HG03175 (cell line): Measurements from ENCODE around the gene REV3L.
"Not testable (repeated sequence)": the region's sequence is repeated elsewhere in the genome, so short reads cannot be mapped to it uniquely, and the experiment has no call there.

Experiments used
- ATAC-seq: cut with Tn5 transposase; IDR thresholded peaks from one replicate; pipeline ENCODE4 v1.9.1; 2021; ENCODE audit warnings: mild to moderate bottlenecking, moderate library complexity; ENCODE audit not compliant: unreplicated experiment

Gene REV3L

DNA sequence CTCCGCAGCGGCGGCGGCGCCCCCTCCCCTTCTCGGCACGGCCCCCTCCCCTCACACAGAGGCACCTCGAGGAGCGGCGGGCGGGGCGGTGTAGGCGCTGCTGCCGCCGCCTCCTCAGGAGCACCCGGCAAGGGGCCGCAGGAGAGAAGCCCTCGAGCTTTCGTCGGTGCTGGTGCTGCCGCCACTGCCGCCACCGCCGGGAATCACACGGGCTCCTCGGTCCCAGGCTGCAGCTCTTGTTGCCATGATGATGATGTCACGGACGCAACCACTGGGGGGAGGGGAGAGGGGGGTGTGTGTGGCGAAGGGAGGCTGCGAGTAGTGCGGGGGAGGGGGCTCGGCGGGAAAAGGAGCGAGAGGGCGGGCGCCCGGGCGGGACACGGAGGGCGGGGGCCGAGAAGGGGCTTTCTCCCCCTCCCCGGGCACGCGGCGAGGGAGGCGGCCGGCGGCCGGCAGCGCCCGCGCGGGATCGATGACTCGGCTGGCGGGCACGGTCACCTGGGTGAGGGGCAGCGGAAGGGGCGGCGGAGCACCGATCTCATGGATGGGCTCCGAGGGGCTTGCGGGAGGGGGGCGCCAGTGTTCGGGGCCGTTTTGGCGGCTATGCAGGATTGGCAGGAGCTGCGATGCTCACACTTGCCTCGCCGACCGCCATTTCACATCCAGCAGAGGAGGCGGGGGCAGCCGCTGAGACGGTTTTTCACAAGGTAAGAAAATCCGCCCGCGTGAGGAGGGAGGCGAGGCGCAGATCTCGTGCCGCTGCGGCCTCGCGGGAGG lies at the start of gene REV3L:
TSS of gene REV3L (minus strand) at position 260 of the 777 bp plus-strand sequence. CDS start 330 bp downstream, outside the sequence.
- ATAC-seq: peak; percentile 35

DNA sequence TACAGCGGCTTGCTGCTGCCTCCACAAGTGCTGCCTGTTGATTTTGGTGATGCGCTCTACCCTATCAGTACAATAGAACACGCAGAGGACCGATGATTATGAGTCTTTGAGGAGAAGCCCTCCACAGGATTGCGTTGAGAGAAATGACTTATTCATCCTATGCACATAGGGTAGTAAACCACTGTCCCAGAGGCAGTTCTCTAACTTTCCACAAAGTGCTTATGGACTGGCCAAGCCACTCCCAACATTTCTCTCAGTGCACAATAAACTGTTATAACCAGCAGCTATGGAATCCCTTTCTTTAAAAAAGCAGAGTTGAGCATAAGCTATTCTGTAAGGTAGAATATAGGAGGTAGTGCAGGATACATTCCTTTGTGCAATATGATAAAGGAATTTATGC lies 48.2 kb upstream of the REV3L start:
- ATAC-seq: no peak

DNA sequence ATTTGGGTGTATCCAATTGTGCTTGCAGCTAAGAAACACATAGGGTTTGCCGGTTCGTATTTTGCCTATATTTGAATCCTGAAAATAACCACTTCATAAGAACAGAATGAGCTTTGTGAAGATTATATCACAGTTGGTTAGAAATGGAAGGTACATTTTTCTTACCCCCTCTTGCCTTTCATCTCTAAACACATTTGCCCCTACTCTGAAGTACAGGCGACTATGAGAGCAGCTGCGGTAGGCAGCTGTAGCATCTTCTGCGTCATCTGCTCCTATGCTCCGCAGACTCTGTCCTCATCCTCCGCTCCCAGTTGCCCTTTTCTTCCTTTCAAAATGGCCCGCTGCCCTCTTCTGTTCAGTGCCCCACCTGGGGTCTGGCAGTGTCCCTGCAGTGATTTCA lies 47.6 kb upstream of the REV3L start:
- no peak for ATAC-seq

- ATAC-seq: no peak
These were observed 47.2 kb upstream of the REV3L start for GRCh38 chr6:111530218-111530617.

GRCh38 chr6:111527367-111527766 lies 44.3 kb upstream of the REV3L start:
- no peak for ATAC-seq

GRCh38 chr6:111524735-111525134 lies 41.7 kb upstream of the REV3L start:
- no peak for ATAC-seq

DNA sequence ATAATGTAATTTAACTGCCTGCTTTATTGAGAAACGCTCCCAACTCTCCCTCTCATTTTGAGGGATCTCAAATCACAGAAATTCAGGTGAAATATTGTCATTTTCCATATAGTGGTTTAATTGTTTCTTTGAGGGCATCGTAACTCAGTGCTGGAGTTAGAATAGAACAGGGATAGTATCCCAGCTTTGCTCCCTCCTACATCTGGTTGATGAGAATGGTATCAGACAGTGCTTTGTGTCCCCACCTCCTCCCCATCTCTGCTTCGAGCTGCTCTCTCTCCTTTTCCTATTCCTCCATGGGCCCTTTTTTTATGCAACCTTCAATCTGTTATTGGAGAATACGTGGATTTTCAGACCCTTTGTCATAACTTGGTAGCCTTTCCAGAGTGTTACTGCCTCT lies 41.2 kb upstream of the REV3L start:
- ATAC-seq: no peak

- no peak for ATAC-seq
These were observed 40.6 kb upstream of the REV3L start for GRCh38 chr6:111523484-111524167.

GRCh38 chr6:111522393-111523020 lies 39.5 kb upstream of the REV3L start:
- ATAC-seq: no peak

DNA sequence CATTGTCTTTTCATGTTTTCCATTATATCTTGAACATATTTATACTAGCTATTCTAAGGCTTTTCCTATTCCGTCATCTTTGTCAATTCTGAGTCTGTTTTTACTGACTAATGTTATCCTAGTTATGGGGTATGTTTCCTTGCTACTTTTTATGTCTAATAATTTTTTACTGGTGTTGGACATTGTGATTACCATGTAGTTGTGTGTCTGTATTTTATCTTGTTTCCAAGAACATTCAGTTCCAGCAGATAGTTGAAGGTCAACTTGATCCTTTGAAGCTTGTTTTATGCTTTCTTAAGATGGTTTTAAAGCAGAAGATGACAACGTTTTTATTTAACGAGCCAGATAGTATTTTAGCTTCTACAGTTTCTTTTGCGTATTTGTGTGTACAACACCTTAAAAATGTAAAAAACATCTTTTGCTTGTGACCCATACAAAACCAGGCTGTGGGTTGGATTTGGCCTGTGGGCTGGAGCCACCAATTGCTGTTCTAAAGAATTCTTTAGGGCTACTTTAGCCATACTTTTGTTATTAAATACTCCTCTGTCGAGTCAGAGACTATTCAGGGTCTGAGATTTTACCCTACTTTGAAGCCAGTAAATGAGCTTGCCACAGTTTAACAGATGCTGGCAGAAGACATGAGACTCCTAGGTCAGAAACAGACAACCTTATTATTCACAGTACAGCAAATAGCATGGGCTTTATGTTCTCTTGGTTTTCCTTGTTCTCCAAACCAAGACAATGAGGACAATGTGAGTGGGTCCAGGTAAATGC lies 38.7 kb upstream of the REV3L start:
- no peak for ATAC-seq

DNA sequence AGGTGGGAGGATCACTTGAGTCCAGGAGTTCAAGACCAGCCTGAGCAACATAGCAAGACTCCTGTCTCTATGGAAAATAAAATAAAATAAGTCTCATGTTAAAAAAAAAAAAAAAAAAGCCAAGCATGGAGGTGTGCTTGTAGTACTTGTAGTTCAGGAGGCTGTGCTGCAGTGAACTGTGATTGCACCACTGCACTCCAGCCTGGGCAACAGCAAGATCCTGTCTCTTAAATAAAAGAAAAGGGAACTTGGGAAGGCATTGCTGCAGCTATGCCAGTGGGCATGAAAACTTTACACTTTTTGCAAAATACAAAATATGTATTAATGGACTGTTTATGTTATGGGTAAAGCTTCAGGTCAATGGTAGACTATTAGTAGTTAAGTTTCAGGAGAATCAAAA lies 37.5 kb upstream of the REV3L start:
- ATAC-seq: no peak

DNA sequence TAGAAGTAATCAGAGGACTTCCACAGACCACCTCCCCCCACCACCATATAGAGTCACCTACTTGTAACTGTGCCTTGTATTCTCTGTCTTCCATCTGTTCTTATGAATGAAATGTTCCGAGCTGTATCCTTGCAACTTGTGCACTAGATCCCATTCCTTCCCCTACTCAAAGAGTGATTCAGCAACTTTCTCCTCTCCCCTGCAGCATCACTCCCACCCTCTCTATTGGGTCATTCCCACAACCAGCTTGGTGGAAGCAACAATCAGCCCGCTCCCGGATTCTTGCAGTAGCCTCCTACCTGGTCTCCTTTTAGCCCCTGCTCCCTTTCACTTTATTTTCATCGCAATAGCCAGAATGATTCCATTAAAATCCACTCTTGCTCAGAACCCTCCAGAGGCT lies 34.9 kb upstream of the REV3L start:
- ATAC-seq: no peak

DNA sequence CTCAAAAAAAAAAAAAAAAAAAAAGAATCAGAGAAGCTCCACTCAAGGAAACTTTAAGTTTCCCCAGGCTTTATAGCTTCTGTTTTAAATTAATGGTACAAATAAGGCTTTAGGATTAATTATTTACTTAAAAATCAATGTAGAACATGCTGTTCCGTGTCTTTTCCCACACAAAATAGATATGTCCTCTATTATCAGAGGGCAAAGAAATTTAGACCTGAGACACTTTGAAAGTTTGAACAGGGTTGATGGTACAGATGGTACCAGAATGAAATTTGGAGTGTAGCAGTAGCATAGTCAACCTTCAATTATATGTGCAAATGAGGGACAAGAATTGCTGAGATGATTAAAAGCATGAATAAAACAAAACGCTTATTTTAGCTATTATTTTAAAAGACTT lies 32.2 kb upstream of the REV3L start:
- no peak for ATAC-seq

DNA sequence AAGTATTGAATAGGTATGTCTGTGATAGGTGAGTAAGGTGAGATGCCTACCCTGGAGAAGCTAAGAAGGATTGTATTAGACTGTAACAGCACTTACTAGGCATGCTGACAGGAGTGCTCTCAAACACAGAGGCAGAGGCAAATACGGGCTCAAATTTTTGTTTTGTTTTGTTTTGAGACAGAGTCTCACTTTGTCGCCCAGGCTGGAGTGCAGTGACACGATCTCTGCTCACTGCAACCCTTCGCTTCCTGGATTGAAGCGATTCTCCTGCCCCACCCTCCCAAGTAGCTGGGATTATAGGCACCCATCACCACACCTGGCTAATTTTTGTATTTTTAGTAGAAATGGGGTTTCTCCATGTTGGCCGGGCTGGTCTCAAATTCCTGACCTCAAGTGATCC lies 31.5 kb upstream of the REV3L start:
- not testable (repeated sequence) for ATAC-seq

GRCh38 chr6:111507219-111507618 lies 24.2 kb upstream of the REV3L start:
- not testable (repeated sequence) for ATAC-seq

DNA sequence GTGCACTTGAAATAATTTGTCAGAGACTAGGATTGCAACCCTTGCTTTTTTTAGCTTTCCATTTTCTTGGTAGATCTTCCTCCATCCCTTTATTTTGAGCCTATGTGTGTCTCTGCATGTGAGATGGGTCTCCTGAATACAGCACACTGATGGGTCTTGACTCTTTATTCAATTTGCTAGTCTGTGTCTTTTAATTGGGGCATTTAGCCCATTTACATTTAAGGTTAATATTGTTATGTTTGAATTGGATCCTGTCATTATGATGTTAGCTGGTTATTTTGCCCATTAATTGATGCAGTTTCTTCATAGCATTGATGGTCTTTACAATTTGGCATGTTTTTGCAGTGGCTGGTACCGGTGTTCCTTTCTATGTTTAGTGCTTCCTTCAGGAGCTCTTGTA lies 22.5 kb upstream of the REV3L start:
- ATAC-seq: not testable (repeated sequence)

GRCh38 chr6:111503660-111504059 lies 20.6 kb upstream of the REV3L start:
- ATAC-seq: no peak

GRCh38 chr6:111503194-111503593 lies 20.2 kb upstream of the REV3L start:
- no peak for ATAC-seq

DNA sequence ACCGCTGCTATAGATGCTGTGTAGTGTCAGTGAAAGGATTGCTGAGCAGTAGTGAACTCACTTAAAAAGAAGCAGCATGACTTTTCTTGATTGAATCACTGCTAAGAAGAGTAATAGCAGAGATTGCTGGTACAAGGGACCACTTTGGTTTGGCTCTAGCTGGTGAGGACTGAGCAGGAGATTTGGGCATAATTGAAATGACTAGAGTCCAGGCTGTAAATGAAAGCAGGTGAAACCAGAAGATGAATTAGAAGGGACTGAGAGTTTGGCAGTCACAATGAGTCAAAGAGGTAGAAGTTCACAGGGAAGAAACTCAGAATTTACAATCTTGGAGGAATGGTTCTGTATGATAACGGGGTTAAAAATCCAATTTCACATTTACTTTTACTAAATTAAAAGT lies 19.1 kb upstream of the REV3L start:
- ATAC-seq: no peak

- ATAC-seq: no peak
These were observed 16.3 kb upstream of the REV3L start for GRCh38 chr6:111499269-111499793.
